ENCODE data around the gene EOLA1.

DNA sequence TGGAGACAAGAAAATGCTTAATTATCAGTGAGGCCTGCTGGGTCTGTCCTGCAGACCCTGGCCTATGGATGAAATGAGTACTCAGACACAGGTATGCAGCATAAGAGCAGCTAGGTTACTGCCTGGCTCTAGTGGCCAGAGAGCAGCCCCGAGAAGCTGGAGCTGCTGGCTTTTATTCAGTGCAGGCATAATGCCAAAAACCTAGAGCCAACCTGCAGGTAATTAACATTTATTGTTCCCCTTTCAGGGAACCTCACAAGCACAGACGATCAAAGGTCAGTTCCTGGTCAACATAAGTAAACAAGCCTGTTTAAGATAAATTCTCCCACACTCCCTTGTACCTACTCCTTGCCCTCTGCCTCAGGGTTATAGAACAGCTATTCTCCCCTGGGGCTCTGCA lies 49.0 kb upstream of the EOLA1 start:
- TF ChIP-seq, protein P1, sequence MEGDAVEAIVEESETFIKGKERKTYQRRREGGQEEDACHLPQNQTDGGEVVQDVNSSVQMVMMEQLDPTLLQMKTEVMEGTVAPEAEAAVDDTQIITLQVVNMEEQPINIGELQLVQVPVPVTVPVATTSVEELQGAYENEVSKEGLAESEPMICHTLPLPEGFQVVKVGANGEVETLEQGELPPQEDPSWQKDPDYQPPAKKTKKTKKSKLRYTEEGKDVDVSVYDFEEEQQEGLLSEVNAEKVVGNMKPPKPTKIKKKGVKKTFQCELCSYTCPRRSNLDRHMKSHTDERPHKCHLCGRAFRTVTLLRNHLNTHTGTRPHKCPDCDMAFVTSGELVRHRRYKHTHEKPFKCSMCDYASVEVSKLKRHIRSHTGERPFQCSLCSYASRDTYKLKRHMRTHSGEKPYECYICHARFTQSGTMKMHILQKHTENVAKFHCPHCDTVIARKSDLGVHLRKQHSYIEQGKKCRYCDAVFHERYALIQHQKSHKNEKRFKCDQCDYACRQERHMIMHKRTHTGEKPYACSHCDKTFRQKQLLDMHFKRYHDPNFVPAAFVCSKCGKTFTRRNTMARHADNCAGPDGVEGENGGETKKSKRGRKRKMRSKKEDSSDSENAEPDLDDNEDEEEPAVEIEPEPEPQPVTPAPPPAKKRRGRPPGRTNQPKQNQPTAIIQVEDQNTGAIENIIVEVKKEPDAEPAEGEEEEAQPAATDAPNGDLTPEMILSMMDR (IDR thresholded peaks at IDR 0.05), result no peak
- TF ChIP-seq EP300 (IDR thresholded peaks at IDR 0.05; ENCODE audit: low read depth) (no peak), POLR2A (IDR thresholded peaks at IDR 0.05) (no peak), POLR2AphosphoS5 (IDR thresholded peaks at IDR 0.05) (peak in 1 of 3 donors; percentile 21)

All from transverse colon (tissue), 4 donors.